Chondrocyte (in vitro differentiated cells): ENCODE results near the gene PES1. TPM values are rescaled to one million over a fixed set of nuclear protein-coding genes. Genes with fewer than 3 reads are reported as not detected.
A peak's percentile ranks its signal among the peaks of the same experiment; 100 is the strongest.

ENCODE experiments used
- DNase-seq: peaks from one replicate; pipeline ENCODE4 v3.0.0; 2021; ENCODE audit warnings: mixed read lengths, low spot score
- H3K27ac Mint-ChIP-seq: one replicate; pipeline ENCODE4 v1.8.0; 2021; ENCODE audit warnings: mild to moderate bottlenecking, moderate library complexity, mixed read lengths; ENCODE audit not compliant: unreplicated experiment
- H3K27me3 Mint-ChIP-seq: 2 replicates; pipeline ENCODE4 v1.8.0; 2021; ENCODE audit warnings: low read depth, mixed read lengths
- H3K36me3 Mint-ChIP-seq: 2 replicates; pipeline ENCODE4 v1.8.0; 2021; ENCODE audit warnings: low read depth, mixed read lengths
- H3K4me1 Mint-ChIP-seq: 2 replicates; pipeline ENCODE4 v1.8.0; 2021; ENCODE audit warnings: low read depth, mild to moderate bottlenecking, mixed read lengths
- H3K4me3 Mint-ChIP-seq: one replicate; pipeline ENCODE4 v1.8.0; 2021; ENCODE audit warnings: mild to moderate bottlenecking, moderate library complexity, mixed read lengths; ENCODE audit not compliant: unreplicated experiment
- H3K9me3 Mint-ChIP-seq: 2 replicates; pipeline ENCODE4 v1.8.0; 2021; ENCODE audit warnings: low read depth, mixed read lengths
- total RNA-seq: library from RNA; stranded (reverse); gene quantifications from 3 replicates; pipeline ENCODE4 v1.2.1, GENCODE V29; 2021
- TF ChIP-seq, protein P1 (sequence below): fragments of 200-600 bp; sonication (generic); IDR thresholded peaks from 2 replicates; pipeline ENCODE4 v1.5.0; 2021; ENCODE audit warnings: antibody characterized with exemption, mild to moderate bottlenecking, moderate library complexity

The PES1 gene
- total RNA-seq, 1 donor from 2014 or later, result 53.6 TPM

DNA sequence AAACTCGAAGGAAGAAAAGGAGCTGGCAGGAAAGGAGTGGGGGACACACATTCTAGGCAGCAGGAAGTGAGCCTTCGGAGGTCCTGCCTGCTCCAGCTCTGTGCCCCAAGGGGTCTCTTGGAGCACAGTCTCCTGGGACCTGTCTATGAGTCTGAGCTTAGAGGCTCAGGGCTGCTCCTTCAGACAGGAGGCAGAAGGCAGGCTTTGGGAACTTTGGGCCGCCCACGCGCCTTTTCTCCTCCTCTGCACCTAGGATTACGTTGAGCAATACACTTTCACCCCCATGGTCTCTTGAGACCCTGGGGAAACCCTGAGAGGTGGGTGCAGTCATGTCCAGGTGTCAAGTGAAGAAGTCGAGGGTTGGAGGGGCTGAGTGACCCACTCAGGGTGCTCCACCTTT lies 16.2 kb upstream of the PES1 start:
- no peak overlapping the region for H3K4me3 Mint-ChIP-seq
- no peaks in the 10 kb centered on the region for H3K27me3 Mint-ChIP-seq
- peaks cover 43% of the 10 kb centered on the region for H3K4me1 Mint-ChIP-seq
- H3K36me3 Mint-ChIP-seq, result peaks cover 2% of the 10 kb centered on the region
- DNase-seq, result no peak
- no peak overlapping the region for H3K27ac Mint-ChIP-seq
- TF ChIP-seq, protein P1, sequence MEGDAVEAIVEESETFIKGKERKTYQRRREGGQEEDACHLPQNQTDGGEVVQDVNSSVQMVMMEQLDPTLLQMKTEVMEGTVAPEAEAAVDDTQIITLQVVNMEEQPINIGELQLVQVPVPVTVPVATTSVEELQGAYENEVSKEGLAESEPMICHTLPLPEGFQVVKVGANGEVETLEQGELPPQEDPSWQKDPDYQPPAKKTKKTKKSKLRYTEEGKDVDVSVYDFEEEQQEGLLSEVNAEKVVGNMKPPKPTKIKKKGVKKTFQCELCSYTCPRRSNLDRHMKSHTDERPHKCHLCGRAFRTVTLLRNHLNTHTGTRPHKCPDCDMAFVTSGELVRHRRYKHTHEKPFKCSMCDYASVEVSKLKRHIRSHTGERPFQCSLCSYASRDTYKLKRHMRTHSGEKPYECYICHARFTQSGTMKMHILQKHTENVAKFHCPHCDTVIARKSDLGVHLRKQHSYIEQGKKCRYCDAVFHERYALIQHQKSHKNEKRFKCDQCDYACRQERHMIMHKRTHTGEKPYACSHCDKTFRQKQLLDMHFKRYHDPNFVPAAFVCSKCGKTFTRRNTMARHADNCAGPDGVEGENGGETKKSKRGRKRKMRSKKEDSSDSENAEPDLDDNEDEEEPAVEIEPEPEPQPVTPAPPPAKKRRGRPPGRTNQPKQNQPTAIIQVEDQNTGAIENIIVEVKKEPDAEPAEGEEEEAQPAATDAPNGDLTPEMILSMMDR, result no peak
- H3K9me3 Mint-ChIP-seq, result no peaks in the 10 kb centered on the region

DNA sequence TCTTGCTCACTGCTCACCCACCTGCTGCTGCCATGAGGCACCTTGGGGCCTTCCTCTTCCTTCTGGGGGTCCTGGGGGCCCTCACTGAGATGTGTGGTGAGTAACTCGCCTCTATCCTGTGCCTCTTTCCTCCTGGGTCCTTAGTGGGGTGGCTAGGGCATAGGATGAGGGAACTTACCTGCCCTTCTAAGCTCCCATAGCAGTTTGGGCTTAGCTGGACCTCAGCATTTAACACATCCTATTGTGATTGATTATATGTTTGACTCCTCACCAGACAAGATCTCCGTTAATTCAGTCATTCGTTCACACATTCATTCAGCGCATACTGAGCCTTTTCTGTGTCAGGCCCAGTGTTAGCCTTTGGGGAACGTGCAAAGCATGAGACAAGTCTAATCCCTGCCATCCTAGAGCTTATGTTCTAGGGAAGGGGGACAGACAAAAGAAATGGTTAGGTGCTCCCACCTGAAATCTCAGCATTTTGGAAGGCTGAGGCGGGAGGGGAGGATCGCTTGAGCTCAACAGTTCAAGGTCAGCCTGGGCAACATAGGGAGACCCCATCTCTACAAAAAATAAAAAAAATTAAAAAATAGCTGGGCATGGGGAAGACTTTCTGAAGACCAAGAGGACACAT lies 15.7 kb upstream of the PES1 start:
- DNase-seq, result no peak
- Mint-ChIP-seq H3K27ac (peak overlapping the region; percentile 92), H3K36me3 (peaks cover 2% of the 10 kb centered on the region), H3K27me3 (no peaks in the 10 kb centered on the region), H3K4me1 (peaks cover 43% of the 10 kb centered on the region), H3K4me3 (peak overlapping the region; percentile 77), H3K9me3 (no peaks in the 10 kb centered on the region)
- TF ChIP-seq, protein P1, result no peak

DNA sequence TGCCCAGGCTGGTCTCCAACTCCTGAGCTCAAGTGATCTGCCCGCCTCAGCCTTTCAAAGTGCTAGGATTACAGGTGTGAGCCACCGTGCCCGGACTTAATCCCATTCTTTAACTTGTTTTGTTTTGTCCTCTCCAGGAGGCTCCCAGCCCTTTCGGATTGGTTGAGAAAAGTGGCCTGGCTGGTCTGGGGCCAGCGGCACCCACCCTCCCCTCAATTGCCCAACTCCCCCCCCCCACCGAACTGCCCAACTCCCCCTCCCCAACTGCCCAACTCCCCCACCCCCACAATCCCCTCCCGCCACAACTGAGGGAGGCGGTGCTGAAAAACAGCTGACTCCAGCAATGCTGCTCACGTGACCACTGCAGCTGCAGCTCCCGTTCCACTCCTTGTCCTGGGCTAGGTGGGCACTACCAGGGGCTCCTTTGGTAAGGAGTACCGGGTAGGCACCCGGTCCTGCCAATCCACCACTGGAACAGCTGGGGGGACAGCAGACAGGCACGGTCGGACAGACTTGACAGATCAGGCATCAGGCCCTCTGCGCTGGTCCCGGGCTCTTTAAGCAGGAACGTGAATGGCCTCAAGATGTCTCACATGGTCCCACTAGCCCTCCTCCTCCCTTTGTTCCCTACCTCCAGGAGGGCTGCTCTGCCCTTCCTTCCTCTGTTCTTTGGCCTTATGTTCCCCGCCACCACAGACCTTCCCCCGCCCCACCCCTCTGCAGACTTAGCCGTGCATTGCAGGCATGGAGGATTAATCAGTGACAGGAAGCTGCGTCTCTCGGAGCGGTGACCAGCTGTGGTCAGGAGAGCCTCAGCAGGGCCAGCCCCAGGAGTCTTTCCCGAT lies 15.0 kb upstream of the PES1 start, which contains the start of gene TCN2:
Gene TCN2 (plus strand): TSS at position 720 of the 845 bp plus-strand sequence. CDS start 158 bp downstream, outside the sequence.
- peaks cover 43% of the 10 kb centered on the region for H3K4me1 Mint-ChIP-seq
- no peaks in the 10 kb centered on the region for H3K27me3 Mint-ChIP-seq
- TF ChIP-seq, protein P1, result no peak
- peak within 1 kb of the TSS; percentile 77 for H3K4me3 Mint-ChIP-seq
- H3K36me3 Mint-ChIP-seq, result peaks cover 2% of the 10 kb centered on the region
- no peak for DNase-seq
- no peaks in the 10 kb centered on the region for H3K9me3 Mint-ChIP-seq
- H3K27ac Mint-ChIP-seq, result peak within 1 kb of the TSS; percentile 92

DNA sequence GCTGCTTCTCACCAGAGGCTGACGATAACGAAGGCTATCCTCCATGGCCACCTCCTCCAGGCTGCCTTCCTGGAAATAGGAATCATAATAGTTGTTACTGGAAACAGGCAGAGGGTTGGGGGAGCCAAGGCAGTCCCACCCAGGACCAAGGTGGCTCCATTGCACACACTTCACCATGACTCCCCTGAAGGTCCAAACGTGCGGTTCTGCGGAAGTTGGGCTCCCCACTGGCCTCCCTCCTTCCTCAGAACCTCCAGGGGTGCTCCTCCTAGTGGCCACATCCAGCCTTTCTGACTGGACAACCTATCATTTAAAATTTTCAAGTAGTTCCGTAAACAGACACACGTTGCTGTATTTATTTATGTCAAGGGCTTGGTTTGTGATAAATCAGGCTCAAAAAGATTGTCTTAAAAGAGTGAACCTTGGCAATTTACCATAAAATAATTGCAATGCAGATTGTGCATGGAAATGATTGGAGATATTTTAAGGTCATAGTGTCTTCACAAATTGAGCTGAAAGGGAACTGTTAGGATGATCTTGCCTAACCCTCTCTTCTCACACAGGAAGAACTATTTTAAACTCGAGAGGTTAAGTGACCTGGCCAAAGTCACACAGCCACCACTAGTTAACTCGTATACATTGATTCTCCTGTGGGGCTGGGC lies 13.9 kb upstream of the PES1 start:
- TF ChIP-seq, protein P1, result peak; percentile 82
- no peak for DNase-seq
- Mint-ChIP-seq H3K27ac (no peak overlapping the region), H3K27me3 (no peaks in the 10 kb centered on the region), H3K9me3 (no peaks in the 10 kb centered on the region), H3K4me3 (peak overlapping the region; percentile 16), H3K36me3 (no peaks in the 10 kb centered on the region), H3K4me1 (peaks cover 43% of the 10 kb centered on the region)

DNA sequence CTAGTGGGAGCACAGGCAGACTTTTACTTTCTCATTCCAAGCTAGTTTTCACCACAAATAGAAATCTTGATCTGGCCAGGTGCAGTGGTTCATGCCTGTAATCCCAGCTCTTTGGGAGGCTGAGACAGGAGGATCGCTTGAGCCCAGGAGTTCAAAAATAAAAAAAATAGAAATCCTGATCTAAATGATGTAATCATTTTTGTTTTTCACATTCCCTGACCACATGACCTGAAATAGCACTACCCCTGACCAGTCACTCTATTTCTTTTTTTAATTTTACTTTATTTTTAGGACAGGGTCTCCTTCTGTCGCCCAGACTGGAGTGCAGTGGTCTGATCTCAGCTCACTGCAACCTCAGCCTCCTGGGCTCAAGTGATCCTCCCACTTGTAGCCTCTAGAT lies 13.0 kb upstream of the PES1 start:
- TF ChIP-seq, protein P1, result no peak
- Mint-ChIP-seq H3K27me3 (no peaks in the 10 kb centered on the region), H3K27ac (no peak overlapping the region), H3K4me3 (no peak overlapping the region), H3K36me3 (no peaks in the 10 kb centered on the region), H3K4me1 (peaks cover 41% of the 10 kb centered on the region), H3K9me3 (no peaks in the 10 kb centered on the region)
- DNase-seq, result no peak
